Activated CD4-positive, alpha-beta T cell treated with anti-CD3 and anti-CD28 coated beads for 36 hours (primary cell): ENCODE measurements around the gene LARGE1. TPM values are rescaled to one million over a fixed set of nuclear protein-coding genes. Genes with fewer than 3 reads are reported as not detected.

Source experiments
- ATAC-seq: fragments of 200-7000 bp; cut with Tn5 transposase; one replicate; pipeline ENCODE4 v1.10.0; 2021; ENCODE audit warnings: mild to moderate bottlenecking, moderate library complexity
- CTCF ChIA-PET: fragments of 350-600 bp; sonication (Branson Sonifier 250); formaldehyde crosslinking; loops from one replicate; lab custom pipeline; 2021; ENCODE audit warnings: antibody characterized with exemption; lab: Charles Lee
- POLR2A ChIA-PET: fragments of 350-600 bp; sonication (Branson Sonifier 250); formaldehyde crosslinking; loops from one replicate; lab custom pipeline; 2021; ENCODE audit warnings: antibody characterized with exemption, inconsistent platforms; lab: Charles Lee
- DNase-seq: peaks from one replicate; pipeline ENCODE4 v3.0.0-alpha.2; 2020
- H3K27ac Mint-ChIP-seq: one replicate; pipeline ENCODE4 v1.8.0; 2021; ENCODE audit warnings: mixed read lengths
- H3K27me3 Mint-ChIP-seq: one replicate; pipeline ENCODE4 v1.8.0; 2021; ENCODE audit warnings: mixed read lengths
- H3K36me3 Mint-ChIP-seq: one replicate; pipeline ENCODE4 v1.8.0; 2021; ENCODE audit warnings: low read depth, mixed read lengths
- H3K4me1 Mint-ChIP-seq: one replicate; pipeline ENCODE4 v1.8.0; 2021; ENCODE audit warnings: mixed read lengths
- H3K4me3 Mint-ChIP-seq: one replicate; pipeline ENCODE4 v1.8.0; 2021; ENCODE audit warnings: mild to moderate bottlenecking, moderate library complexity, mixed read lengths
- H3K9me3 Mint-ChIP-seq: one replicate; pipeline ENCODE4 v1.8.0; 2021; ENCODE audit warnings: low read depth, mixed read lengths
- intact Hi-C, 2 experiments: fragments of 100-400 bp; cut with DNase I in 1 of 2; cut with micrococcal nuclease in 1 of 2; formaldehyde crosslinking; loops; one replicate each; pipeline versions ENCODE4 v1.14.2 to v1.15.1; 2022 to 2024; cut with DNase I, micrococcal nuclease
- total RNA-seq, 2 experiments: library from RNA; stranded (reverse); gene quantifications; one replicate each; pipeline ENCODE4 v1.2.3, GENCODE V29; 2021

LARGE1 gene
- total RNA-seq, 2 experiments from 2014 or later = 0.39 to 0.57 TPM

- Mint-ChIP-seq H3K36me3 (no peaks in the 10 kb centered on the region), H3K27ac (no peak overlapping the region), H3K4me3 (no peak overlapping the region), H3K4me1 (no peaks in the 10 kb centered on the region), H3K27me3 (peaks cover 2% of the 10 kb centered on the region), H3K9me3 (peaks cover 5% of the 10 kb centered on the region)
- ATAC-seq (no peak), DNase-seq (no peak)
- intact Hi-C loops = no loop called here
- ChIA-PET CTCF (no interaction called here), POLR2A (no interaction called here)
Observed at GRCh38 chr22:33896154-33896553, 24.1 kb downstream of the LARGE1 start.

GRCh38 chr22:33895444-33895843, 24.8 kb downstream of the LARGE1 start:
- ChIA-PET POLR2A (no interaction called here), CTCF (no interaction called here)
- peaks cover 2% of the 10 kb centered on the region for H3K27me3 Mint-ChIP-seq
- H3K4me1 Mint-ChIP-seq = no peaks in the 10 kb centered on the region
- H3K36me3 Mint-ChIP-seq = no peaks in the 10 kb centered on the region
- DNase-seq (no peak), ATAC-seq (no peak)
- no peak overlapping the region for H3K27ac Mint-ChIP-seq
- intact Hi-C loops = no loop called here
- H3K9me3 Mint-ChIP-seq = peaks cover 5% of the 10 kb centered on the region
- H3K4me3 Mint-ChIP-seq = no peak overlapping the region

- Mint-ChIP-seq H3K4me3 (no peak overlapping the region), H3K36me3 (no peaks in the 10 kb centered on the region), H3K27ac (no peak overlapping the region), H3K9me3 (peaks cover 5% of the 10 kb centered on the region), H3K27me3 (peaks cover 2% of the 10 kb centered on the region), H3K4me1 (no peaks in the 10 kb centered on the region)
- DNase-seq = no peak
- intact Hi-C loops = no loop called here
- ATAC-seq = no peak
- ChIA-PET CTCF (no interaction called here), POLR2A (no interaction called here)
Observed at GRCh38 chr22:33894515-33894914, 25.8 kb downstream of the LARGE1 start.

- H3K27ac Mint-ChIP-seq = no peak overlapping the region
- ATAC-seq (no peak), DNase-seq (no peak)
- intact Hi-C loops = no loop called here
- peaks cover 5% of the 10 kb centered on the region for H3K9me3 Mint-ChIP-seq
- no peak overlapping the region for H3K4me3 Mint-ChIP-seq
- H3K27me3 Mint-ChIP-seq = peaks cover 2% of the 10 kb centered on the region
- no peaks in the 10 kb centered on the region for H3K4me1 Mint-ChIP-seq
- ChIA-PET CTCF (no interaction called here), POLR2A (no interaction called here)
- no peaks in the 10 kb centered on the region for H3K36me3 Mint-ChIP-seq
Observed at GRCh38 chr22:33894036-33894435, 26.2 kb downstream of the LARGE1 start.

- CTCF ChIA-PET = no interaction called here
- POLR2A ChIA-PET = no interaction called here
- Mint-ChIP-seq H3K4me3 (no peak overlapping the region), H3K27ac (no peak overlapping the region), H3K36me3 (no peaks in the 10 kb centered on the region), H3K27me3 (peaks cover 2% of the 10 kb centered on the region), H3K4me1 (no peaks in the 10 kb centered on the region), H3K9me3 (peaks cover 5% of the 10 kb centered on the region)
- no peak for ATAC-seq
- DNase-seq = no peak
- intact Hi-C loops = no loop called here
Observed at GRCh38 chr22:33893512-33893911, 26.8 kb downstream of the LARGE1 start.

GRCh38 chr22:33891992-33892391, 28.3 kb downstream of the LARGE1 start:
- DNase-seq (no peak), ATAC-seq (no peak)
- H3K36me3 Mint-ChIP-seq = no peaks in the 10 kb centered on the region
- H3K27ac Mint-ChIP-seq = no peak overlapping the region
- H3K4me3 Mint-ChIP-seq = no peak overlapping the region
- CTCF ChIA-PET = no interaction called here
- H3K27me3 Mint-ChIP-seq = peaks cover 2% of the 10 kb centered on the region
- H3K4me1 Mint-ChIP-seq = no peaks in the 10 kb centered on the region
- peaks cover 5% of the 10 kb centered on the region for H3K9me3 Mint-ChIP-seq
- POLR2A ChIA-PET = no interaction called here
- intact Hi-C loops = no loop called here

GRCh38 chr22:33891455-33891854, 28.8 kb downstream of the LARGE1 start:
- no peak overlapping the region for H3K27ac Mint-ChIP-seq
- ATAC-seq = no peak
- peaks cover 5% of the 10 kb centered on the region for H3K9me3 Mint-ChIP-seq
- no peaks in the 10 kb centered on the region for H3K36me3 Mint-ChIP-seq
- CTCF ChIA-PET = no interaction called here
- H3K4me3 Mint-ChIP-seq = no peak overlapping the region
- H3K27me3 Mint-ChIP-seq = peaks cover 2% of the 10 kb centered on the region
- POLR2A ChIA-PET = no interaction called here
- H3K4me1 Mint-ChIP-seq = no peaks in the 10 kb centered on the region
- DNase-seq = no peak
- intact Hi-C loops = no loop called here

- H3K27me3 Mint-ChIP-seq = peaks cover 2% of the 10 kb centered on the region
- H3K27ac Mint-ChIP-seq = no peak overlapping the region
- no peaks in the 10 kb centered on the region for H3K36me3 Mint-ChIP-seq
- POLR2A ChIA-PET = no interaction called here
- DNase-seq (no peak), ATAC-seq (no peak)
- no peak overlapping the region for H3K4me3 Mint-ChIP-seq
- intact Hi-C loops = no loop called here
- CTCF ChIA-PET = interaction anchor here (0.6 kb wide), 1 partner anchor 14 kb away, joined by 4 read pairs; no protein-coding TSS in a partner anchor
- peaks cover 2% of the 10 kb centered on the region for H3K9me3 Mint-ChIP-seq
- H3K4me1 Mint-ChIP-seq = no peaks in the 10 kb centered on the region
Observed at GRCh38 chr22:33889748-33890147, 30.5 kb downstream of the LARGE1 start.

- intact Hi-C loops = no loop called here
- Mint-ChIP-seq H3K4me3 (no peak overlapping the region), H3K4me1 (no peaks in the 10 kb centered on the region), H3K36me3 (no peaks in the 10 kb centered on the region), H3K27me3 (no peaks in the 10 kb centered on the region), H3K27ac (no peak overlapping the region), H3K9me3 (peaks cover 2% of the 10 kb centered on the region)
- DNase-seq = no peak
- no peak for ATAC-seq
- CTCF ChIA-PET = no interaction called here
- POLR2A ChIA-PET = no interaction called here
Observed at GRCh38 chr22:33888821-33889220, 31.5 kb downstream of the LARGE1 start.

- Mint-ChIP-seq H3K4me1 (no peaks in the 10 kb centered on the region), H3K4me3 (no peak overlapping the region), H3K27me3 (no peaks in the 10 kb centered on the region), H3K27ac (no peak overlapping the region), H3K36me3 (no peaks in the 10 kb centered on the region), H3K9me3 (peaks cover 2% of the 10 kb centered on the region)
- ATAC-seq (no peak), DNase-seq (no peak)
- ChIA-PET CTCF (no interaction called here), POLR2A (no interaction called here)
- intact Hi-C loops = no loop called here
Observed at GRCh38 chr22:33887173-33887572, 33.1 kb downstream of the LARGE1 start.

GRCh38 chr22:33886696-33887095, 33.6 kb downstream of the LARGE1 start:
- H3K9me3 Mint-ChIP-seq = no peaks in the 10 kb centered on the region
- ATAC-seq = no peak
- intact Hi-C loops = no loop called here
- ChIA-PET CTCF (no interaction called here), POLR2A (no interaction called here)
- H3K4me1 Mint-ChIP-seq = no peaks in the 10 kb centered on the region
- no peak overlapping the region for H3K4me3 Mint-ChIP-seq
- no peaks in the 10 kb centered on the region for H3K27me3 Mint-ChIP-seq
- no peaks in the 10 kb centered on the region for H3K36me3 Mint-ChIP-seq
- no peak for DNase-seq
- H3K27ac Mint-ChIP-seq = no peak overlapping the region

- Mint-ChIP-seq H3K9me3 (no peaks in the 10 kb centered on the region), H3K27ac (no peak overlapping the region), H3K4me1 (no peaks in the 10 kb centered on the region), H3K36me3 (no peaks in the 10 kb centered on the region), H3K27me3 (no peaks in the 10 kb centered on the region), H3K4me3 (no peak overlapping the region)
- DNase-seq = no peak
- intact Hi-C loops = no loop called here
- CTCF ChIA-PET = no interaction called here
- POLR2A ChIA-PET = no interaction called here
- ATAC-seq = no peak
Observed at GRCh38 chr22:33884829-33885228, 35.4 kb downstream of the LARGE1 start.
